Cerebellar cortex (tissue), 1 donor: ENCODE measurements around the gene TNPO3.
"Not testable (repeated sequence)": the region's sequence is repeated elsewhere in the genome, so short reads cannot be mapped to it uniquely, and the experiment has no call there.

Experiments
- DNase-seq: peaks from one replicate; pipeline ENCODE4 v3.0.0-alpha.2; 2015; ENCODE audit warnings: low spot score

The TNPO3 gene

GRCh38 chr7:128921866-128922440 lies 133.0 kb downstream of the TNPO3 start:
- DNase-seq = no peak

- no peak for DNase-seq
Measured at GRCh38 chr7:128920913-128921582, 133.9 kb downstream of the TNPO3 start.

DNA sequence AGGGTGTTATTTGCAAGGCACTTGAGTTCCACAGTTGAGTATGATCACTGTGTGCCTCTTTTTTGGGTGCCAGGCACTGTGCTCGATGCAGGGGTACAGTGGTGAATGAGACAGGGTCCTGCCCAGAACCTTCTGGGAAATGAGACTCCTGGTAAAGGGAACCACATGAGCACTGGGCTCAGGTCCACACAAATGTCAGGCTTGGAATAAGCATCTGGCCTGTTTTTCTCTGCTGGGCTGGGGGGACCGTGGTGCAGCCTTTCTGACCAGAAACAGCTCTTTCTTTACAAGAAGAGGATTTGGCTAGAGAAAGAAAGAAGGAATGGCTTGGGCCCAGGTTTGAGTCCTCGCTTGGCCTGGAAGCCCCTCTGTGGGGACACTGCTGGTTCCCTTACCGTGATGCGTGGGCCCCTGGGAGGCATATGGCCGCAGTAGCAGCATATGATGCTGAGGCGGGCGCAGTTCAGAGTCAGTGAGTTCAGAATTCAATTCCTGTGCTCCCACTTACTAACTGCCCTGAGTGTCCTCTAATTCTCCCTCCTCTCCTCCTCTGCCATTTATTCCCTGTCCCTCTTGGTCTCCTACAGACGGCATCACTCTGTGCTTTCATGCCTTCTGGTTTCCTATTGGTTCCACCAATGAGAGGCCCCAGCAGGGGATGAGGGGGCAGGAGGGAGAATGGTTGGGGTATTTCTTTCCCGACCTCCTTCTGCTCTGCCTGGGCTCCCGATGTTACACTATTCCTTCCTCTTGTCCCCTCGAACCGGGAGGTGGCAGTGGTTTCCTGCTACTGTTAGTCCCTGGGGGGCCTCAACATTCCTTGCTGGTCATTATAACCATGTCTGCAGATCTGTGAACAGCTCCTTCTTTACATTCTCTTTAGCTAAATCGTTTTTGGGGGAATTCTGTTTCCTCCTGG lies 134.8 kb downstream of the TNPO3 start:
- DNase-seq = no peak

- DNase-seq = no peak
Measured at GRCh38 chr7:128919241-128919640, 135.7 kb downstream of the TNPO3 start.

DNA sequence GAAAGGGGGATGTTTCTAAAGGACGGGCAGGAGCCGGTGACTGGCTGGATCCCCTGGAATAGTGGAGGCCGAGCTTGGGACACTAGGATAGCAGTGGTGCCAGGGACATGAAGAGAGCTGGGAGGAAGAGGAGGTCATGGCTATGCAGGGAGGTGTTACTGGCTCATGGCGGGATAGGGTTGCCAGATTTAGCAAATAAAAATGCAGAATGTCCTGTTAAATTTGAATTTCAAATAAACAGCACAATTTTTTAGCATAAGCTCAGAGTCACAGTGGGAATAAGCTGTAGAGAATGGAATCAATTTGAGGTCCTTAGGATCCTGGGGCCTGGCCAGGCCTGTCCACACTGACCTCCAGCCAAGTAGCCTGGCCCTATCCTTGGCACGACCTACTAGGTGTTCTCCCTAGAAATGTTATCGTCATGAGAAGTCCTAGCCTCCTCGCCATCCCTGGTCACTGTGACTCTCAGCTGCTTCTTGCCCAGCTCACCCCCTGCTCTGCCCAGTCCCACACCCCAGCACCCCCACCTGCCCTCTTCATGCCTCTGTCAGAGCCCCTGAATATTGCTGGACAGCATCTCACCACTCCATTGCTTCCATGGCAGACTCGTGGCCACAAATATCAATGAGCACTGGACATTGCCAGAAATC lies 136.8 kb downstream of the TNPO3 start:
- DNase-seq = no peak

- no peak for DNase-seq
Measured at GRCh38 chr7:128917122-128917521, 137.8 kb downstream of the TNPO3 start.

GRCh38 chr7:128916643-128916915 lies 138.3 kb downstream of the TNPO3 start:
- DNase-seq = no peak

GRCh38 chr7:128915841-128916642 lies 138.9 kb downstream of the TNPO3 start:
- no peak for DNase-seq

DNA sequence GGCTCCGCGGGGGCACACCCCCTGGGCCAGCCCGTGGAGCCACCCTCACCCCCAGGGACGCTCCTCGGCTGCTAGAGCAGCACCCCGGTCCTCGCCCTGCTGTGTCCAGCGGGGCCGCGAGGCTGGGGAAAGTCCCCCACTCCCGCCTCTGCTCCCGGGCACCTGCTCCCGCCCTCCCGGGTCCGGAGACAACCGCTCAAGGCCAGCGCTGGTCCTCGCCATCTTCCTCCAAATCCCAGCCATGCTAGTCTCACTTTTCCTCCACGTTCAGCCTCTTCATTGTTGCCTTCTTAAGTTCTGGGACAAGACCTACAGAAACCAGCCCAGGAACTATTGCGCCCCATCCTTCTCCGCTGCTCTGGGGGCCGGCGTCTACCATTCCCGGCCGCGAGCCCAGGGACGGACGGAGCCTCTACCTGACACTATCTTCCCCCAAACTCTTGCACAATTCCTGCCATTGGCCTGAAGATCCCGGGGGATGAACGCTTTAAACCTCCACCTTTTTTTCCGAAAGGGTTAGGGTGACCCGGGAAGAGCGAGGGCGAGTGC lies 139.6 kb downstream of the TNPO3 start:
- no peak for DNase-seq

DNA sequence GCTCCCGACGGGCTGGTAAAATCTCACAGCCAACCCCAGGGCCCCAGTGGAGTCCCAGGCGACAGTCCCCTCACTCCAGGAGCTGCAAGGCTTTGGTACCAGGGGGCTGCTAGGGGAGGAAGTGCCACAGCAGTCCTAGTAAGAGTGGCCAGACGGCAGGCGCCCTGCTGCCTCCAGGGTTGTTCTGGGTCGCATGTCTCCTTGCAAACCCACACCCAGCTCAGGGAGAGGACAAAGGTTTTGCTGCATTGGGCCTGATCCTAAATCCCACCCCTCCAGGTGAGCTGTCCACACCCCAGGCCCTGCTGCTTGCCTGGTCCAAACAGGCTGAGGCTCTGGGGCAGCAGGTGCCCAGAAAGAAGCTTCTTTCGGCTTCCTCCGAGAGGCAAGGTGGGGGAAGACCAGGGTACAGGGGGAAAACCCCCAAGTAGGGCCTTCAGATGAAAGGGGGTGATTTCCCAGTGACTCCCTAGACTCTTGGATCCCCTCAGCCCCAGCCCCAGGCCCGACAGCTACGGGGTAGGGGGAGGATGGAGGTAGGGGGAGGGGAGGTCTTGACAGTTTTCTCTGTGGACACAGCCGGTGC lies 140.3 kb downstream of the TNPO3 start:
- no peak for DNase-seq

DNA sequence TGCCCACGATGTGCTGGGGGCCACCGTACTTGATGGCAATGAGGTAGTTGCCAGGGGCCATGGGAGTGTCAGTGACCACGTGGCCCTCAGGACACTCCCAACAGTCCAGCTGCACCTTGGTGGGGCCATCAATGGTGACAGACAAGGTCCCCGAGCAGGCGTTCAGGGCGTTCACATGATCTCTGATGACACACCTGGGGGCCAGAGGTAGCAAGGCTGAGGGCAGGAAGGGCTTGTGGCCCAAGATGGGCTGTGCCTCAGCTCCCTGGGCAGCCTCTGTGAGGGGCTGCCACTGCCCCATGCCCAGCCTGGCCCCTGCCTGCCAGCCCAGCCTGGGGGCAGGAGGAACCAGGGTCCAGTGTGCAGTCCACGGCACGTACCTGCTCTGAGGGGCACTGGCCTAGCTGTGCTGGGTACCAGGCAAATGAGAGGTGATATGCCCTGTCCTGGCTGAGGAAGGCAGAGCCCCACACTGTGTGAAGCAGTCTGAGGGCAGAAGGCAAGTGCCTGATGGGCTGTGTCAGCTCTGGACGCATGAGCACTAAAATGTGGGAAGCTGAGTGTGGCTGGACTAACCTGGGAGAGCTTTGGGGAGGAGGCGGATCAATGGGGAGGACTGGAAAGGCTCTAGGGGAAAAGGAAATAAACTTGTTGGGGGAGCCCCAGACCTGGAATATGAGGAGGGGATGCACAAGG lies 140.9 kb downstream of the TNPO3 start:
- DNase-seq = no peak

DNA sequence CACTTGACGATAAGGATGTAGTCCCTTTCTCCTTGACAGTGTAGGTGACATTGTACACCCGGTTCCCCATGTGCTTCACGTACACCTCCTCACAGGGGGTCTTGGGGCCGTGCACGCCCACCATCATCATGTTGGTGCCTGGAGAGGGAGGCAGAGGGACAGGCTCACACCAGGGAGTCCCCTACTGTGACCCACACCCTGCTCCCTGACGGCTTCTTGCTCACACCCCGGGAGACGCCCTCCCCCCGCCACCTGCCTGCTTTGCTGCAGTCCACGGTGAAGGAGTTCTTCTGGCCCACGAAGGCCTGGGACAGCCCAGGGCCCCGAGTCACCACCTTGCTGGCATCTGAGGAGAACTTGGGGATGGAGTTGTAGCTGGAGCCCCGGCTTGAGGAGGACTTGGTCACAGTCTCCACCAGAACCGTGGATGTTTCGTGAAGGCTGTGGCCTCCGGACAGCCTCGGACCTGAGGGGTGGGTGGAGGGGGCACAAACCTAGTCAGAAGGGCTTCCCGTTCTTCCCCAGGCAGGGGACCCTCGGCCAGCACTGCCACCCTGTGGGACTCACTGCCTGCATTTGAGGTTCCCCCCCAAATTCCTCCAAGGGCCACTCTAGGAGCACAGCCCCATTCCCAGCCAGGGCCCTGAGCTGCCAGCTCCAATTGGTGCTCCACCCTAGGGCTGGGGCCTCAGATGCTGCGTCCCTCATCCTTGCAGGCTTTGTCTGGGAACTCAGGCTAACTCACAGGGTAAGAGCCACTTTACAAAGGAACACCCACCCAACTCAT lies 142.0 kb downstream of the TNPO3 start:
- not testable (repeated sequence) for DNase-seq

DNA sequence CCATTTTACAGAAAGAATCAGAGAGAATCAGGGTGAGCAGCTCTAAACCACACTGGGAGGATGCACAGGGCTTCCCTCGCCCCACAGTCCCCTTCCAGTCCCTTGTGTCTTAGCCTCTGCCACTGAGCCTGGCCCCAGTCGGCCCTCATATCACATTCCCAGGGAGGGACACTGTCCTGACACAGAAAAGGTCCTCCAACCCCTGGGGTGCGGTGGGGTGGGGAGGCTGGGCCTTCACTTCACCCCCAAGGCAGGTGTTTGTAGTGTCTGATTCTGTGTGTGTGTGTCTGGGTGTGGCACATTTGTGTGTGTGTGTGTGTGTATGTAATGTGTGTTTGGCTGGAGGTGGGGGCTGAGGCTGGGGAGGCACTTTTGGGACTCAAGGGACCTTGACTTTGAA lies 142.6 kb downstream of the TNPO3 start:
- no peak for DNase-seq

GRCh38 chr7:128911423-128912031 lies 143.4 kb downstream of the TNPO3 start:
- peak; percentile 82 for DNase-seq

DNA sequence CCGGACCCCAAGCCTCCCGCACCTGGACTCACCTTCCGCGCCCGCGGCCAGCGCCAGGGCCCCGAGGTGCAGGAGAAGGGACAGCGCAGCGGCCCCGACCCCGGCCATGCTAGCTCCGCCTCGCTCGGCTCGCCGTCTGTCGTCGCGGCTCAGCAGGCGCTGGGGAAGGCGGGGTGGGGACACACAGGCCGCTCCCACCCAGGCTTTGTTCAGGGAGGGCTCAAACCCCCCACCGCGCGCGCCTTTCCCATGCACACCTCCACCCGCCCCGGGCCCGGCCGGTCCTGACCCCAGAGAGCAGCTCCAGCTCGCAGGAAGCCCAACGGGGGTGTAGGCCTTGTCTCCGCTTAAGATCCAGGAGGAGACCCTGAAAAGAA lies 144.4 kb downstream of the TNPO3 start, which contains the start of gene KCP:
KCP (minus strand) TSS at position 141 of the 377 bp plus-strand sequence; CDS start at position 108, 33 bp downstream.
- DNase-seq = peak; percentile 26

DNA sequence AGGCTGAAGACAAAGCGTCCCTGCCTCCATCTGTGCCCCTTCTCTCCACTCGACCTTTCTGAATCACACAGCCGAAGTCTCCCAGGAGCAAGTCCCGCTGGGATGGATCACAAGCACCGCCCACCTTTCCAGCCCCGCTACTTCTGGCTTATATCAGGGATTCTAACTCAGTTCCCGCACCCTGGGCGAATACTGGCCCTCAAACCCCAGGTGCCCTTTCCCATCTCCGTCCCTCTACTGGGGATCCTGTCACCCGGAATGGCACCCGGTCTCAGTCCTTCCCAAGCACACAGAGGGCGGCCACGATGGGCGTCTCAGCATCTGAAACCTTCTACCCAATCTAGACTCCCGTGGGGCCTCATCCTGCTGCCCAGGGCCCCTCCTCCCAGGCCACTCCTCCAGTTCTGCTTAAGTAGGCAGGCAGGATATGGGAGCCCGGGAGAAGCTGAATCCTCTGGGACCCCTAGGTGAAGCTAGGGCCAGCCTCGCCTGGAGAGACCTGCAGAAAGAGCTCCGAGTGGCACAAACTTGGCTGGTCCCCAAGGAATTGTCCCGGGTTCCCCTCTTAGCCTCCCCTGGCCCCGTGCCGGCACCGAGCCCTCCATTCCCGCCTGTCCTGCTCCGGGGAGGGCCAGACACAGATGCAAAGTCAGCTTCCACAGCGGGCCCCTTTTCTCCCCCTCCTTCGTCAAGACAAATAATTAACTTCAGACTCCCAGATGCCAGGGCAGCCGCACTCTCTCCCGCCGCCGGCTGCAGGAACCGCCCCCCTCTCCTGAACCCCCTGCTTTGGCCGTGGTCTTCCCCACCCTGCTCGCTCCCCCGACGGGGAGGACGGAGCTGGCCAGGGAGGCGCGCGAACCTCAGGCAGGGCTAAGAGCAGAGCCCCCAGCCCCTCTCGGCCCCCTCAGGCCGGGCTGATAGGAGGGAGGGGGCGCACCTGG lies 145.0 kb downstream of the TNPO3 start:
- DNase-seq = peak; percentile 68

DNA sequence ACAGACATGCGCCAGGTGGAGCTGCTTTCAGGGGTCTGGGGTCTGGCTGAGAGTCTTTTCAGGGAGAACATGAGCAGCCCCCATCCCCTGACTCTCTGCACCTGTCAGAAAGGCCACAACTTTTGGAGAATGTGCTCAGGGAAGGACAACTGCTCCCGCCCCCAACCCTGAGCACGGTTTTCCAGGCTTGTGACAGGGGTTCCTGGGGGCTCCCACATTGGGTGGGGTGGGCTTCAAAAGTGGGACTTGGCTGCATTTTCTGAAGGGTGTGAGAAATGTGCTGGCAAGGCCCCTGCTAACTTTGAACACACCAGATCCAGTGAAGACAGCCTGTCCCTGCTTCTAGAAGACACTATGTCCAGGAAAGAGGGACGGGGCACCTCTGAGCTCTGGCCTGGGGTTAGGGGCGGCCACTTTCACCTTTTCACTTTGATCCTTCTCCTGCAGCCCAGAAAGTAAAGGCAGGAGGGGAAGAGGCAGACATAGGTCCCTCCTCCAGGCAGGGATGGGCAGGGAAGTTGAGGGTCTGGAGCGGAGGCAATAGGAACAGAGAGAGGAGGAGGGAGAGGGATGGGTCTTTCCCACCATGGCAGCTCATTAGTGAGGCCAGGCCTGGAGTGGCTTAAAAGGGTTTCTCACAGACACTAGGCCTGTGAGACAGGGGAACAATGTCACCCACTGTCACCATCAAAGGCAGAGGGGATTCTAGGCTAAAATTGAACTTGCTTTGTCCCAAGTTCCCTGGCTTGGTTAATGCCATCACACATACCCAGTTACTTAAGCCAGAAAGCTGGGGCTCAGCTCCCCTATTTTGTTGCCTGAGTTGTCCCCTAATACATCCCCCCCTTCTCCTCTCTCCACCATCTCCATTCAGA lies 145.9 kb downstream of the TNPO3 start:
- DNase-seq = no peak
